ENCODE results near the gene CTDSPL. TPM values are rescaled to one million over a fixed set of nuclear protein-coding genes. Genes with fewer than 3 reads are reported as not detected.

The CTDSPL gene
- total RNA-seq, 6 experiments from 2014 or later: 30.3 to 38.8 (median 36.2) TPM

DNA sequence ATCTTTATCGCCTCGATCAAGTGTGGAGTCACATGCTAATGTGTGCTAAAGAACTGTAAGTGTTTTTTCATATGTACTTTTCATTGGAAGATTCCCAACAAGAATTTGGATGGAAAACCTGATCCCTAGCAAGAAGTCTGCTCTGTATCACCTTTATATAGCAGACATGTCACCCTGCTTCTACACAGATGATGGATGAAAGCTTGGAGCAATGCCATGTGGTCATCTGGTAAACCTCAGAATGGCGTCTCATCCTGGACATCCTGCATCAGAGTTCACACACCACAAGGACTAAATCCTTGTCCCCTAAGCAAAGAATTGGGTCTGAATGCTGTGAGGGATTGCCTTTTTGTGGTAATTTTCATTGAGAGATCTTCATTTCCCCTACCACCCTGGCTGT lies 42.1 kb upstream of the CTDSPL start:
- H3K4me1 Mint-ChIP-seq (ENCODE audit: low read depth): peaks cover 9% of the 10 kb centered on the region; the same call in 1 of the 2 replicates
- no peaks in the 10 kb centered on the region for H3K36me3 Mint-ChIP-seq (ENCODE audit: low read depth)
- no peak overlapping the region for H3K4me3 Mint-ChIP-seq
- no peak for DNase-seq
- TF ChIP-seq, protein P1, sequence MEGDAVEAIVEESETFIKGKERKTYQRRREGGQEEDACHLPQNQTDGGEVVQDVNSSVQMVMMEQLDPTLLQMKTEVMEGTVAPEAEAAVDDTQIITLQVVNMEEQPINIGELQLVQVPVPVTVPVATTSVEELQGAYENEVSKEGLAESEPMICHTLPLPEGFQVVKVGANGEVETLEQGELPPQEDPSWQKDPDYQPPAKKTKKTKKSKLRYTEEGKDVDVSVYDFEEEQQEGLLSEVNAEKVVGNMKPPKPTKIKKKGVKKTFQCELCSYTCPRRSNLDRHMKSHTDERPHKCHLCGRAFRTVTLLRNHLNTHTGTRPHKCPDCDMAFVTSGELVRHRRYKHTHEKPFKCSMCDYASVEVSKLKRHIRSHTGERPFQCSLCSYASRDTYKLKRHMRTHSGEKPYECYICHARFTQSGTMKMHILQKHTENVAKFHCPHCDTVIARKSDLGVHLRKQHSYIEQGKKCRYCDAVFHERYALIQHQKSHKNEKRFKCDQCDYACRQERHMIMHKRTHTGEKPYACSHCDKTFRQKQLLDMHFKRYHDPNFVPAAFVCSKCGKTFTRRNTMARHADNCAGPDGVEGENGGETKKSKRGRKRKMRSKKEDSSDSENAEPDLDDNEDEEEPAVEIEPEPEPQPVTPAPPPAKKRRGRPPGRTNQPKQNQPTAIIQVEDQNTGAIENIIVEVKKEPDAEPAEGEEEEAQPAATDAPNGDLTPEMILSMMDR (IDR thresholded peaks at IDR 0.05): no peak
- no peak overlapping the region for H3K27ac Mint-ChIP-seq
- no peaks in the 10 kb centered on the region for H3K9me3 Mint-ChIP-seq
- no peaks in the 10 kb centered on the region for H3K27me3 Mint-ChIP-seq (ENCODE audit: insufficient read depth)

DNA sequence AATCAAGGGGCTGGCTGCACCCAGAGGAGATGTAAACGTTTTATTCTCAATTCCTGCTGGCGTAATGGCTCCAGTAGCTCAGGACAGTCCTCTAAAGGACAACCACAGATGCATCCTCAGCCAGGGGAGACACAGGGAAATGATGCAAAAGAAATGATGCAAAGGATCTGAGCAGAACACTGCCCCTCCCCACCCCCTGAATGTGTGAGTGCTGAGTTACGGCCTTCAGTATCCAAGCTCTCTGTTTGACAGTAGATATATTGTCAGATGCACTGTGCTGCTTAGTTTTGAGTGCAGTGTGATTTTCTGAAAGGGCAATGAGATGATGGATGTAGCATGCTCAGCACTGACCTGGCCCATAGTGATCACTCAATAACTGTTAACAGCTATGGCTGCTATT lies 41.4 kb upstream of the CTDSPL start:
- Mint-ChIP-seq H3K27me3 (ENCODE audit: insufficient read depth) (no peaks in the 10 kb centered on the region), H3K4me3 (no peak overlapping the region), H3K27ac (no peak overlapping the region), H3K36me3 (ENCODE audit: low read depth) (no peaks in the 10 kb centered on the region), H3K4me1 (ENCODE audit: low read depth) (peaks cover 9% of the 10 kb centered on the region; the same call in 1 of the 2 replicates), H3K9me3 (no peaks in the 10 kb centered on the region)
- DNase-seq: no peak
- TF ChIP-seq, protein P1 (IDR thresholded peaks at IDR 0.05): no peak

DNA sequence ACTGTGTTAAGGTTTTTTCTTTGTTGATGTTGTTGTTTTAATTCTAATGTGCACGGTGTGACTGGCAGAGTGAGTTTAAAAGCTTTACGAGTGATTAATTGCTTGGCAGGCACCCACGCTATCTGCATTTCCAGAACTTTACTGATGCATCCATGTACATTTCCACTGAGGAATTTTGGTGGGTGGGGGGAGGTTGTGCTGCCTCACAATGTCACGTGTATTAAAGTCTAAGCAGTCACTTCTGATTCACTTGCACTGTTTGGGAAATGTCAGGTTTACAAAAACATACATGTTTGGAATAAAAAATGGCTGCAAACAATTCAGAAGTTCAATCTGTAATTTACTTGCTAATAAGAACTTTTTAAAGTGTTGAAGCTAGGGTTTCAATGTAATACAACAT lies 38.5 kb upstream of the CTDSPL start:
- H3K9me3 Mint-ChIP-seq: no peaks in the 10 kb centered on the region
- no peak for DNase-seq
- TF ChIP-seq, protein P1 (IDR thresholded peaks at IDR 0.05): no peak
- no peak overlapping the region for H3K27ac Mint-ChIP-seq
- peaks cover 7% of the 10 kb centered on the region for H3K4me1 Mint-ChIP-seq (ENCODE audit: low read depth)
- H3K4me3 Mint-ChIP-seq: no peak overlapping the region
- peaks cover 5% of the 10 kb centered on the region; the same call in 1 of the 2 replicates for H3K36me3 Mint-ChIP-seq (ENCODE audit: low read depth)
- no peaks in the 10 kb centered on the region for H3K27me3 Mint-ChIP-seq (ENCODE audit: insufficient read depth)

DNA sequence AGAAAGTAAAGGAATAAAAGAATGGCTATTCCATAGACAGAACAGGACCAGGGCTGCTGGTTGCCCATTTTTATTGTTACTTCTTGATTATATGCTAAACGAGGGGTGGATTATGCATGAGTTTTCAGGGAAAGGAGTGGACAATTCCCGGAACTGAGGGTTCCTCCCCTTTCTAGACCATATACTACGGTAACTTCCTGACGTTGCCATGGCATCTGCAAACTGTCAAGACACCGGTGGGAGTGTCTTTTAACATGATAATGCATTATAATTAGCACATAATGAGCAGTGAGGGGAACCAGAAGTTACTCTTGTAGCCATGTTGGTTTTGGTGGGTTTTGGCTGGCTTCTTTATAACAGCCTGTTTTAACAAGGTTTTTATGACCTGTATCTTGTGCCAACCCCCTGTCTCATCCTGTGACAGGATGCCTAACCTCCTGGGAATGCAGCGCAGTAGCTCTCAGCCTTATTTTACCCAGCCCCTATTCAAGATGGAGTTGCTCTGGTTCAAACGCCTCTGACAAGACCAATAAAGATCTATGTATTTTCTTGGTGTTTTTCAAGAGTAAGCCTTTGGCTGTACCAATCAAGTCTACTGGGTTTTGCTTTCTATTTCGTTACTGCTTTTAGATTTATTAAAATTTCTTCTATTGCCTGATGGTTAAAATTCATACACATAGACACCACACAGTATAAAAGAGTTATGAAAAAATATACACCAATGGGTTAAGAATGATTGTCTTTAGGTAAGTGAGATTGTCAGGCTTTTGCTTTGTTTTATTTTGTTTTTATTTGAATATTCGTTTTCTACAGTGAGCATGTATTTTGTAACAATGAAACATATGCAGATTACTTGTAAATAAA lies 37.4 kb upstream of the CTDSPL start:
- TF ChIP-seq, protein P1 (IDR thresholded peaks at IDR 0.05): no peak
- peaks cover 5% of the 10 kb centered on the region; the same call in 1 of the 2 replicates for H3K36me3 Mint-ChIP-seq (ENCODE audit: low read depth)
- DNase-seq: no peak
- peaks cover 7% of the 10 kb centered on the region for H3K4me1 Mint-ChIP-seq (ENCODE audit: low read depth)
- no peaks in the 10 kb centered on the region for H3K9me3 Mint-ChIP-seq
- no peaks in the 10 kb centered on the region for H3K27me3 Mint-ChIP-seq (ENCODE audit: insufficient read depth)
- H3K4me3 Mint-ChIP-seq: no peak overlapping the region
- H3K27ac Mint-ChIP-seq: no peak overlapping the region

DNA sequence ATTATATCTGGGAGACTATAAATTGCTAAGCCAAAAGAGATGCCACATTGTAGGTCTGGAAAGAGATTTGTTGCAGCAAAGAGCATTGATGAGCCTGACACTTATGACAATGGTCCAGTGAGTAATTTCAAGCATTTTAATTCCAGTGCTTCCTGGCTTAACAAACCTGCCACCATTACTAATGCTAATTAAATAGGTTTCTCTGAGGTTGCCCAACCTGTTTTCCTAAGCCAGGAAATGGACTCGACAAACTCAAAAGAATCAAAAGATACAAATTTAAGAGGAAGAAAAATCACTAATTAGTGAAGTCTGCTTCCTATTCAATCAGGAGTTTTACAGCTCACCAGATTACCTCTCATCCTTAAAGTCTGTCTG lies 36.7 kb upstream of the CTDSPL start:
- TF ChIP-seq, protein P1 (IDR thresholded peaks at IDR 0.05): no peak
- no peak for DNase-seq
- Mint-ChIP-seq H3K36me3 (ENCODE audit: low read depth) (peaks cover 5% of the 10 kb centered on the region; the same call in 1 of the 2 replicates), H3K27me3 (ENCODE audit: insufficient read depth) (no peaks in the 10 kb centered on the region), H3K4me1 (ENCODE audit: low read depth) (peaks cover 7% of the 10 kb centered on the region), H3K9me3 (no peaks in the 10 kb centered on the region), H3K27ac (no peak overlapping the region), H3K4me3 (no peak overlapping the region)

Data from HFFc6 (cell line).